Measurements from ENCODE around the gene LRRC1.

DNA sequence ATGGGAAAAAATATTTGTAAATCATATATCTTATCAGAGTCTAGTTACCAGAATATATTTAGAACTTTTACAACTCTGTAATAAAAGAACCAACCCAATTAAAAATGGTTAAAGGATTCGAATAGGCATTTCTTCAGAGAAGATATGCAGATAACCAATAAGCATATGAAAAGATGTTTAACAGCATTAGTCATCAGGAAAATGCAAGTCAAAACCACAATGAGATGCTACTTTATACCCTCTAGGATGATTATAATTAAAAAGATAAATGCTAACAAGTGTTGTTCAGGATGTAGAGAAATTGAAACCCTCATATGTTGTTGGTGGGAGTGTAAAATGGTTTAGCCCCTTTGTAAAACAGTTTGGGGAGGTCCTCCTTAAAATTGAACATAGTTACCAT is 94.1 kb downstream of the LRRC1 start:
- no peak for TF ChIP-seq ATF3 (IDR thresholded peaks at IDR 0.05)
- TF ChIP-seq EGR1 (IDR thresholded peaks at IDR 0.05; ENCODE audit: low read depth in 2 of 2), result no peak
- TF ChIP-seq JUND (IDR thresholded peaks at IDR 0.05), result no peak
- no peak for TF ChIP-seq CTCF (IDR thresholded peaks at IDR 0.05; ENCODE audit: low read depth, low read length, missing input control)
- TF ChIP-seq REST (IDR thresholded peaks at IDR 0.05), result no peak
- TF ChIP-seq RAD21 (IDR thresholded peaks at IDR 0.05), result no peak
- no peak for TF ChIP-seq GABPA (IDR thresholded peaks at IDR 0.05 in 1 of 2, conservative IDR thresholded peaks at IDR 0.05 in 1 of 2)
- TF ChIP-seq YY1 (IDR thresholded peaks at IDR 0.05), result no peak
- TF ChIP-seq MAX (IDR thresholded peaks at IDR 0.05), result no peak
- no peak for TF ChIP-seq TAF1 (conservative IDR thresholded peaks at IDR 0.05)
- TF ChIP-seq HNF4A (conservative IDR thresholded peaks at IDR 0.05), result no peak
- TF ChIP-seq, protein P1, sequence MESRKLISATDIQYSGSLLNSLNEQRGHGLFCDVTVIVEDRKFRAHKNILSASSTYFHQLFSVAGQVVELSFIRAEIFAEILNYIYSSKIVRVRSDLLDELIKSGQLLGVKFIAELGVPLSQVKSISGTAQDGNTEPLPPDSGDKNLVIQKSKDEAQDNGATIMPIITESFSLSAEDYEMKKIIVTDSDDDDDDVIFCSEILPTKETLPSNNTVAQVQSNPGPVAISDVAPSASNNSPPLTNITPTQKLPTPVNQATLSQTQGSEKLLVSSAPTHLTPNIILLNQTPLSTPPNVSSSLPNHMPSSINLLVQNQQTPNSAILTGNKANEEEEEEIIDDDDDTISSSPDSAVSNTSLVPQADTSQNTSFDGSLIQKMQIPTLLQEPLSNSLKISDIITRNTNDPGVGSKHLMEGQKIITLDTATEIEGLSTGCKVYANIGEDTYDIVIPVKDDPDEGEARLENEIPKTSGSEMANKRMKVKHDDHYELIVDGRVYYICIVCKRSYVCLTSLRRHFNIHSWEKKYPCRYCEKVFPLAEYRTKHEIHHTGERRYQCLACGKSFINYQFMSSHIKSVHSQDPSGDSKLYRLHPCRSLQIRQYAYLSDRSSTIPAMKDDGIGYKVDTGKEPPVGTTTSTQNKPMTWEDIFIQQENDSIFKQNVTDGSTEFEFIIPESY (IDR thresholded peaks at IDR 0.05), result no peak
- no peak for TF ChIP-seq NR2F2 (IDR thresholded peaks at IDR 0.05)
- no peak for TF ChIP-seq FOXA1 (IDR thresholded peaks at IDR 0.05)

Measured in liver (tissue), 3 donors.